ENCODE results near the gene APOBEC3G. TPM values are rescaled to one million over a fixed set of nuclear protein-coding genes. Genes with fewer than 3 reads are reported as not detected.
"Not testable (repeated sequence)": the region's sequence is repeated elsewhere in the genome, so short reads cannot be mapped to it uniquely, and the experiment has no call there.

Gene APOBEC3G
- 4.2 TPM for total RNA-seq
- long read RNA-seq, partial matches to known transcripts: 0 of 5 reads
- long read RNA-seq, other reads (novel, unspliced or antisense): 2 of 5 reads

GRCh38 chr22:39077026-39077840, at the start of gene APOBEC3G:
Gene APOBEC3G, plus strand, starts transcription at chr22:39077275. Its CDS starts 87 bp downstream, at chr22:39077362.
- Histone ChIP-seq H3K4me1 (peaks cover 14% of the 10 kb centered on the region), H3K4me3 (peak within 1 kb of the TSS; percentile 71), H3K27ac (replicated peaks) (peak within 1 kb of the TSS; percentile 83)
- H3K27me3 ChIP-seq (ENCODE audit: low read depth); H3K36me3 ChIP-seq; intact Hi-C loops (cut with micrococcal nuclease); H3K9me3 ChIP-seq (replicated peaks): not testable (repeated sequence)
- peak; percentile 57 for DNase-seq

- TF ChIP-seq, protein P1, sequence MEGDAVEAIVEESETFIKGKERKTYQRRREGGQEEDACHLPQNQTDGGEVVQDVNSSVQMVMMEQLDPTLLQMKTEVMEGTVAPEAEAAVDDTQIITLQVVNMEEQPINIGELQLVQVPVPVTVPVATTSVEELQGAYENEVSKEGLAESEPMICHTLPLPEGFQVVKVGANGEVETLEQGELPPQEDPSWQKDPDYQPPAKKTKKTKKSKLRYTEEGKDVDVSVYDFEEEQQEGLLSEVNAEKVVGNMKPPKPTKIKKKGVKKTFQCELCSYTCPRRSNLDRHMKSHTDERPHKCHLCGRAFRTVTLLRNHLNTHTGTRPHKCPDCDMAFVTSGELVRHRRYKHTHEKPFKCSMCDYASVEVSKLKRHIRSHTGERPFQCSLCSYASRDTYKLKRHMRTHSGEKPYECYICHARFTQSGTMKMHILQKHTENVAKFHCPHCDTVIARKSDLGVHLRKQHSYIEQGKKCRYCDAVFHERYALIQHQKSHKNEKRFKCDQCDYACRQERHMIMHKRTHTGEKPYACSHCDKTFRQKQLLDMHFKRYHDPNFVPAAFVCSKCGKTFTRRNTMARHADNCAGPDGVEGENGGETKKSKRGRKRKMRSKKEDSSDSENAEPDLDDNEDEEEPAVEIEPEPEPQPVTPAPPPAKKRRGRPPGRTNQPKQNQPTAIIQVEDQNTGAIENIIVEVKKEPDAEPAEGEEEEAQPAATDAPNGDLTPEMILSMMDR (IDR thresholded peaks at IDR 0.05; ENCODE audit: borderline replicate concordance): no peak
- H3K36me3 ChIP-seq: no peaks in the 10 kb centered on the region
- no peak for DNase-seq
- no peaks in the 10 kb centered on the region for H3K4me1 ChIP-seq
- H3K27ac ChIP-seq (replicated peaks): no peak overlapping the region
- H3K4me3 ChIP-seq: no peak overlapping the region
- intact Hi-C loops (cut with micrococcal nuclease): no loop called here
- H3K9me3 ChIP-seq (replicated peaks): no peaks in the 10 kb centered on the region
- no peaks in the 10 kb centered on the region for H3K27me3 ChIP-seq (ENCODE audit: low read depth)
Observed at GRCh38 chr22:39027717-39028116, 49.4 kb upstream of the APOBEC3G start.

DNA sequence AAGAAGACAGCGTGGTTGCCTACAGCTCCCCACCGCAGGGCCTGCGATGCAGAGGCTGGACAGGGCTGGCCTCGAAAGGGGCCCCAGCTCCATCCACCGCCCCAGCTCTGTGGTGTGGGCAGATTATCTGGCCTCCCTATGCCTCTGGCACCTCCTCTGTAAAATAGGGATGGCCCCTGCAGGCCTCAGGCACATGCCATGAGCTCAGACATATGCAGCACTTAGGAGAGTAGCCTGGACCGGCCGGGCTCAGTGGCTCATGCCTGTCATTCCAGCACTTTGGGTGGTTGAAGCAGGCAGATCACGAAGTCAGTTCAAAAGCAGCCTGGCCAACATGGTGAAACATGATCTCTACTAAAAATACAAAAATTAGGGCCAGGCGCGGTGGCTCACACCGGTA, 48.8 kb upstream of the APOBEC3G start:
- Histone ChIP-seq H3K27me3 (ENCODE audit: low read depth) (no peaks in the 10 kb centered on the region), H3K4me3 (no peak overlapping the region), H3K4me1 (no peaks in the 10 kb centered on the region), H3K9me3 (replicated peaks) (no peaks in the 10 kb centered on the region), H3K27ac (replicated peaks) (no peak overlapping the region), H3K36me3 (no peaks in the 10 kb centered on the region)
- TF ChIP-seq, protein P1 (IDR thresholded peaks at IDR 0.05; ENCODE audit: borderline replicate concordance): no peak
- intact Hi-C loops (cut with micrococcal nuclease): no loop called here
- DNase-seq: no peak

- DNase-seq: no peak
- Histone ChIP-seq H3K4me1 (no peaks in the 10 kb centered on the region), H3K36me3 (no peaks in the 10 kb centered on the region), H3K4me3 (no peak overlapping the region), H3K27me3 (ENCODE audit: low read depth) (no peaks in the 10 kb centered on the region), H3K27ac (replicated peaks) (no peak overlapping the region), H3K9me3 (replicated peaks) (no peaks in the 10 kb centered on the region)
- intact Hi-C loops (cut with micrococcal nuclease): no loop called here
- TF ChIP-seq, protein P1 (IDR thresholded peaks at IDR 0.05; ENCODE audit: borderline replicate concordance): no peak
Observed at GRCh38 chr22:39029227-39029626, 47.8 kb upstream of the APOBEC3G start.

GRCh38 chr22:39030705-39031104, 46.4 kb upstream of the APOBEC3G start:
- H3K4me3 ChIP-seq: no peak overlapping the region
- TF ChIP-seq, protein P1 (IDR thresholded peaks at IDR 0.05; ENCODE audit: borderline replicate concordance): no peak
- H3K27ac ChIP-seq (replicated peaks): no peak overlapping the region
- no peaks in the 10 kb centered on the region for H3K4me1 ChIP-seq
- no peaks in the 10 kb centered on the region for H3K36me3 ChIP-seq
- no peaks in the 10 kb centered on the region for H3K27me3 ChIP-seq (ENCODE audit: low read depth)
- intact Hi-C loops (cut with micrococcal nuclease): no loop called here
- no peaks in the 10 kb centered on the region for H3K9me3 ChIP-seq (replicated peaks)
- no peak for DNase-seq

GRCh38 chr22:39031434-39032295, 45.4 kb upstream of the APOBEC3G start:
- H3K27me3 ChIP-seq (ENCODE audit: low read depth); H3K4me1 ChIP-seq; intact Hi-C loops (cut with micrococcal nuclease); H3K4me3 ChIP-seq; H3K27ac ChIP-seq (replicated peaks); H3K36me3 ChIP-seq; DNase-seq; H3K9me3 ChIP-seq (replicated peaks): not testable (repeated sequence)

DNA sequence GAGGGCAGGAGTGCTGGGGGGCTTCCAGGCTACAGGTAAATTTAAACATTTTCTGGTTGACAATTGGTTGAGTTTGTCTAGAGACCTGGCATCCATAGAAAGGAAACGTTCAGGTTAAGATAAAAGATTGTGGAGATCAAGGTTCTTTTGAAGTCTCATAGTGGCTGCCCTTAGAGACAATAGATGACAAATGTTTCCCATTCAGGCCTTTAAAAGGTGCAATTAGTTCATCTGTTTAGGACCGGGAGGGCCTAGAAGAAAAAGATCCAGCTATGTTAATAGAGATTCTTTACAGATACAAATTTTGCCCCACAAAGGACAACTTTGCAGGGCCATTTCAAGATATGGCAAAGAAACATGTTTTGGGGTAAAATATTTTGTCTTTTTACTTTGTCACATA, 40.0 kb upstream of the APOBEC3G start:
- H3K27me3 ChIP-seq (ENCODE audit: low read depth); H3K9me3 ChIP-seq (replicated peaks); H3K36me3 ChIP-seq; H3K27ac ChIP-seq (replicated peaks); H3K4me3 ChIP-seq; intact Hi-C loops (cut with micrococcal nuclease); DNase-seq: not testable (repeated sequence)
- H3K4me1 ChIP-seq: peaks cover 17% of the 10 kb centered on the region
